Measurements from ENCODE around the gene C3orf70.

The C3orf70 gene

DNA sequence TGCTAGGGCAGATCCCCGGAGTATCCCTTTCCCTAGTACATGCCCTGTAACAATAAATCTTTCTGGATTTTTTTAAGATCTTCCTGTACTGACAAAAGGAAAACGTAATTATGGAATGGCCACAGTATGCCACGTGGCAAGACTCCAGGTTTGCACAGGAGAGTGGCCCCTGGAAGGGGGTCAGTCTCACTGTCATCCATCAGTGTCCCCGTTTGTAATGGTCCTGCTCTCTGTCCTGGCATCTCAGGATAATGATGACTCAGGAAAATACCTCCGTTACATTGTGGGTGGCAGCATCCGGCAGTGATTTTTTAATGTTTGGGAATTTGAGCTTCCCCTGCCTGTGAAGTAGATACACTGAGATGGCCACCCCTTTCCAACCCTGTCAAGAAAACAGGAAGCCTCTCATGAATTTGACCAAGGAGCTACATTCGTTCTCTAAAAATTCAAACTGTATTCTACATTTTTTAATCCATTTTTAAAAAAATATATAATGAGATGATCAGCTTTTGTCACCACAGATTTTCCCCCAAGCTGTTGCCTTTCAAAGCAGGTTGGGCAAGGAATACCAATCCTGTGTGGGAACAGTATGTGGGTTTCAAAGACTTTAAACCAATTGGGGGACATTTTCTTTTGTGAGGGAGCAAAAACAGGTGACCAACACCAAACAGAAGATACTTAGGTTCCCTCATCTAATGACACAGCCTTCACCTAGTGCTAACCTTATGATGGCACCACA lies 110.4 kb downstream of the C3orf70 start:
- no peak for DNase-seq

- no peak for DNase-seq
Observed at GRCh38 chr3:185041540-185041939, 111.3 kb downstream of the C3orf70 start.

GRCh38 chr3:185040425-185040824 lies 112.4 kb downstream of the C3orf70 start:
- DNase-seq, result no peak

DNA sequence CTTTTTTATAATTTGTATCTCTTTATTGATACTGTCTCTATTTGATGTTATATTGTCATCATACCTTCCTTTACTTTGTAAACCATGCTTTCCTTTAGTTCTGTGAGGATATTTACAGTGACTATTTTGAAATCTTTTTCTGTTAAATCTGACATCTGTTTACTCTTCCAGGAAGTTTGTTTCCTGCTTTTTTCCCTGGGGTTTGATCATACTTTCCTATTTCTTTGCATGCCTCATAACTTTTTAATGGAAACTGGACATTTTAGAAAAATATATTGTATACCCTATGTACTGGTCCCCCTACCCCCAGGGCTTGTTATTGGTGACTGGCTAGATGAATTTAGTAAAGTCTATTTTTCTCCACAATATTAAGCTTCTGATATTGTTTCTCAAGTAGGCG lies 115.1 kb downstream of the C3orf70 start:
- DNase-seq, result no peak

DNA sequence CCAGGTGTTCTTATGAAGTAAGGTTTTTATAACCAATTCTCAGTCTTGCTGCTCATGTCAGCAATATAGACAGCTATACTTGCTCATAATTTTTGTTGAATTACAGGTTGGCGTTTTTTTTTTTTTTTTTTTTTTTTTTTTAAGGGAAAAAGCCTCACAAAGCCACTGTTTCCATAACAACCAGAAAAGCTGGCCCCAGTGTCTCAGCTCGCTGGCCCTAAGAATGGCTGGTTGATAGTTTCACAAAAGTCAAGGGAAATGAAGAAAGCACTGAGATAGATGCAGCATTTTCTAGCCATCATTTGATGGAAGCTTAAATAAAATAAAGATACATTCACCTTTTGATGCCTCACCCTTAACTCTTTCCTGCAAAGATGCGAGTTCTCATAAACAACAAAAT lies 121.9 kb downstream of the C3orf70 start:
- no peak for DNase-seq

- DNase-seq, result no peak
Observed at GRCh38 chr3:185030399-185030798, 122.5 kb downstream of the C3orf70 start.

- no peak for DNase-seq
Observed at GRCh38 chr3:185029086-185029485, 123.8 kb downstream of the C3orf70 start.

GRCh38 chr3:185028121-185028520 lies 124.7 kb downstream of the C3orf70 start:
- no peak for DNase-seq

Measured in SHP77 treated with DMSO at 0.1 percent for 48 hours (cell line).